Psoas muscle (tissue), 8 donors: ENCODE measurements around the gene SCML2. TPM values are rescaled to one million over a fixed set of nuclear protein-coding genes. Genes with fewer than 3 reads are reported as not detected.

Experiments used
- ATAC-seq, 4 donors: fragments of 200-7000 bp; cut with Tn5 transposase; one replicate each; pipeline ENCODE4 v1.9.1; 2020; ENCODE audit warnings: moderate library complexity in 3 of 4, mild to moderate bottlenecking in 2 of 4
- DNase-seq, 2 donors: peaks; one replicate each; pipeline ENCODE4 v3.0.0-alpha.2; 2020
- H3K27ac ChIP-seq: fragments of 200-600 bp; one replicate; pipeline ENCODE4 v1.8.0; 2022
- H3K27me3 ChIP-seq, 3 donors: fragments of 200-600 bp in 1 of 3; one replicate each; pipeline versions ENCODE4 v1.6.1 to v1.8.0; 2013 to 2022; ENCODE audit warnings: low read length in 2 of 3, mild to moderate bottlenecking in 2 of 3, moderate library complexity in 1 of 3; ENCODE audit not compliant: insufficient read depth in 3 of 3
- H3K36me3 ChIP-seq, 2 donors: fragments of 200-600 bp in 1 of 2; one replicate each; pipeline versions ENCODE4 v1.6.1 to v1.8.0; 2013 to 2022; ENCODE audit warnings: low read depth in 1 of 2, mild to moderate bottlenecking in 1 of 2, moderate library complexity in 1 of 2; ENCODE audit not compliant: insufficient read depth in 1 of 2
- H3K4me1 ChIP-seq: fragments of 200-600 bp; one replicate; pipeline ENCODE4 v1.8.0; 2022
- H3K4me3 ChIP-seq: fragments of 200-600 bp; one replicate; pipeline ENCODE4 v1.8.0; 2022; ENCODE audit warnings: mild to moderate bottlenecking
- H3K9me3 ChIP-seq: fragments of 200-600 bp; one replicate; pipeline ENCODE4 v1.8.0; 2022
- WGBS, 3 donors: extraction: QIAGEN DNeasy Blood & Tissue Kit; methylation state at CpG; one replicate each; pipeline versions ENCODE4 v1.1.6 to v1.1.7; 2013; 5-methylcytosine and 5-hydroxymethylcytosine counted together
- intact Hi-C, 2 donors: fragments of 100-400 bp; cut with DNase I; formaldehyde crosslinking; loops; one replicate each; pipeline versions ENCODE4 v1.11.0 to v1.14.2; 2022
- polyA plus RNA-seq, 3 donors: library from polyadenylated mRNA; stranded (reverse); fragments of 200-250 nt; gene quantifications; one replicate each; pipeline ENCODE4 v1.2.3, GENCODE V29; 2013
- total RNA-seq, 4 donors: library from RNA; stranded (reverse); fragmentation: NEBNext Ultra II Directional in 2 of 4; extraction: Animal tissue kit (Norgen Biotek cat#: 25700) in 2 of 4; gene quantifications; one replicate each; pipeline versions ENCODE4 v1.2.1 to v1.2.4, GENCODE V29; 2021 to 2023
- TF ChIP-seq, protein P1 (sequence below): fragments of 200-600 bp; IDR thresholded peaks from one replicate; pipeline ENCODE4 v1.8.0; 2022; ENCODE audit warnings: antibody characterized with exemption
- donor health status: healthy with polysubstance abuse.
- donor health status: DM: no; HTN: no; CAD: no; lungs with moderate emphysema.
- donor health status: Bipolar disorder and iron deficiency.
- donor health status: healthy.
- donor health status: DM: yes; HTN: yes; CAD: no.
- donor health status: DM: no; HTN: no; CAD: no.
- donor health status: DM: no; HTN: no; CAD: no.
- donor health status: DM: yes; HTN: yes; CAD: no.

The SCML2 gene
- total and polyA plus RNA-seq, 7 donors = 1.1 to 3.0 (median 1.6) TPM

DNA sequence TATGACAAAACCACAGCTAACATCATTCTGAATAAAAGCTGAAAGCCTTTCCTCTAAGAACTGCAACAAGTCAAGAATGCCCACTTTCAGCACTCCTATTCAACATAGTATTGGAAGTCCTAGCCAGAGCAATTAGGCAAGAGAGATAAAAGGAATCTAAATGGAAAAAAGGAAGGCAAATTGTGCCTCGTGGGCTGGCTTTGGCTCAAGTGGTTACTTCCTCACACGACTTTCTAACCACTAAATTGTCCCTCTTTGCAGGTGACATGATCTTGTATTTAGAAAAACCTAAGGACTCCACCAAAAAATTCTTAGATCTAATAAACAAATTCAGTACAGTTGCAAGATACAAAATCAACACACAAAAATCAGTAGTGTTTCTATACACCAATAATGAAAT is 57.2 kb downstream of the SCML2 start:
- ATAC-seq = no peak
- intact Hi-C loops = no loop called here

DNA sequence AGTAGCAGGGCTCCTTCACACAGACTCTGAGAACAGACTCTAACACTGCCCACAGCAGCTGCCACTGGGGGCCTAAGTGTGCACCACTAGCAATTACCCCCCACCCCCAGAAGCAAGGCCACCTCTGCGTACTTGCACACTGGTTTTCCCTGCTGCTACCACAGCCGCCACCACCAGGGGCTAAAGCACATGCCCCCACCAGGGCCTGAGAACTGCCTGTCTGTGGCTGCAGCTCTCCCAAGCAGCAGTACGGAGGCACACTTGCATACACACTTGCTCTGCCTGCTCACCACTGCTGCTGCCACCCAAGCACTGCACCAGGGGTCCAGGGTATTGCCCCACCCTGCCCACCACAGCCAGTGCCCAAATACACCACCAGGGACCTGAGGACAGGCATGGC is 59.6 kb downstream of the SCML2 start:
- TF ChIP-seq, protein P1, sequence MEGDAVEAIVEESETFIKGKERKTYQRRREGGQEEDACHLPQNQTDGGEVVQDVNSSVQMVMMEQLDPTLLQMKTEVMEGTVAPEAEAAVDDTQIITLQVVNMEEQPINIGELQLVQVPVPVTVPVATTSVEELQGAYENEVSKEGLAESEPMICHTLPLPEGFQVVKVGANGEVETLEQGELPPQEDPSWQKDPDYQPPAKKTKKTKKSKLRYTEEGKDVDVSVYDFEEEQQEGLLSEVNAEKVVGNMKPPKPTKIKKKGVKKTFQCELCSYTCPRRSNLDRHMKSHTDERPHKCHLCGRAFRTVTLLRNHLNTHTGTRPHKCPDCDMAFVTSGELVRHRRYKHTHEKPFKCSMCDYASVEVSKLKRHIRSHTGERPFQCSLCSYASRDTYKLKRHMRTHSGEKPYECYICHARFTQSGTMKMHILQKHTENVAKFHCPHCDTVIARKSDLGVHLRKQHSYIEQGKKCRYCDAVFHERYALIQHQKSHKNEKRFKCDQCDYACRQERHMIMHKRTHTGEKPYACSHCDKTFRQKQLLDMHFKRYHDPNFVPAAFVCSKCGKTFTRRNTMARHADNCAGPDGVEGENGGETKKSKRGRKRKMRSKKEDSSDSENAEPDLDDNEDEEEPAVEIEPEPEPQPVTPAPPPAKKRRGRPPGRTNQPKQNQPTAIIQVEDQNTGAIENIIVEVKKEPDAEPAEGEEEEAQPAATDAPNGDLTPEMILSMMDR = no peak

More for the DNA sequence above, 57.2 kb downstream of the SCML2 start:
- H3K36me3 ChIP-seq = no peaks in the 10 kb centered on the region
- peaks cover 0 to under 1% (median 0%) of the 10 kb centered on the region in 3 donors for H3K27me3 ChIP-seq
- WGBS, 3 donors = 49 to 92% (median 88%) methylated on average over 2 of the region's 2 CpGs
- DNase-seq = no peak
- H3K4me3 ChIP-seq = no peak overlapping the region
- H3K27ac ChIP-seq = no peak overlapping the region
- no peaks in the 10 kb centered on the region for H3K4me1 ChIP-seq
- peaks cover 15% of the 10 kb centered on the region for H3K9me3 ChIP-seq
- TF ChIP-seq, protein P1 = no peak

DNA sequence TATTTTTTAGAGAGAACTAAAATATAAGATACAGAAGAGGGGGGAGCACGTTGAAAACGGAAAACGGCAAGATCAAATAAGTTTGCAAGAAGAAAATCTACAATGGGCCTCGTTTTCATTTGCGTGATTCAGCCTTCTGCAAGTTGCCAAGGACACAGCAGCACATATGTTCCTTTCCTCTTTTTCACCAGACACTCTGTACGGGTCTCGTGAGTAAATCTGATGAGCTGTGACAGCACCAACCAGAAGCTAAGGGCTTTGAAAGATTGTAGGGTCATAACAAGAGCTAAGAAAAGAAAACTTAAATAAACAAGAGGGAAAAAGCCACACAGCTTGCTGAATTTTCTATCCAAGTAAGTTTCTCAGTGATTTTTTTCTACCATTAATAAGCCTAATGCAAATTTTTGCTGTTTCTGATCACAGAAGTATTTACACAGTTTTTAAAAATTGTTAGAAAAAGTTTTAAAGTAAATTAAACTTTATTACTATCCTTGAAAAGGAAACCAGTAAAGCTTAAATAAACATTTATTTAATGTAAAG is 63.4 kb downstream of the SCML2 start:
- Histone ChIP-seq H3K27ac (no peak overlapping the region), H3K4me3 (no peak overlapping the region), H3K4me1 (no peaks in the 10 kb centered on the region), H3K27me3 (peaks cover 0 to 16% (median 0%) of the 10 kb centered on the region in 3 donors), H3K36me3 (no peaks in the 10 kb centered on the region), H3K9me3 (no peaks in the 10 kb centered on the region)
- no peak for ATAC-seq
- TF ChIP-seq, protein P1 = no peak
- 48 to 57% (median 54%) methylated on average over 7 of the region's 7 CpGs for WGBS, 3 donors
- DNase-seq = no peak
- intact Hi-C loops = no loop called here

More for the DNA sequence above, 59.6 kb downstream of the SCML2 start:
- DNase-seq (no peak), ATAC-seq (no peak)
- peaks cover 15% of the 10 kb centered on the region for H3K9me3 ChIP-seq
- no peak overlapping the region for H3K27ac ChIP-seq
- H3K36me3 ChIP-seq = no peaks in the 10 kb centered on the region
- peaks cover 0 to 5% (median 0%) of the 10 kb centered on the region in 3 donors for H3K27me3 ChIP-seq
- no peaks in the 10 kb centered on the region for H3K4me1 ChIP-seq
- no peak overlapping the region for H3K4me3 ChIP-seq
- intact Hi-C loops = no loop called here
- WGBS, 3 donors = 80 to 100% (median 95%) methylated on average over 3 of the region's 3 CpGs

DNA sequence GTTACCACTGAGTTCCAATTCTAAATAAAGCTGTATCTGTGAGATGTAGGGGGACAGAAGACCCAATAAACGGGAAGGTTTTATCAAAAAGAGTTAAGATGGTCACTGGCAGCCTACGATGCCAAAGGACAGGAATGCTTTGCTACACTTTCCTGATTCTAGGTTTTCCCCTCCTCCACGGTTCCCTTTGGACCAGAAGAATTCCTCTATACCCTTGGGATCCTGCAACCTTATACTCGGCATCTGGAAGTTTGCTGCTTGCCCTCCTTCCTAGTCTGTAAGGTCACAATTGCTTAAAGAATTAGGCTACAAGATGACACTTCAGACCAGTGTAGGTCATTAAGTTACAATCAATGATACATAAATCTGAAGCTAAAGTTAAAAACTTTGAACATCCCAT is 64.3 kb downstream of the SCML2 start:
- no peaks in the 10 kb centered on the region for H3K9me3 ChIP-seq
- DNase-seq (no peak), ATAC-seq (no peak)
- no peak overlapping the region for H3K4me3 ChIP-seq
- intact Hi-C loops = no loop called here
- H3K27ac ChIP-seq = no peak overlapping the region
- 15 to 30% (median 20%) methylated on average over 4 of the region's 4 CpGs for whole genome bisulfite sequencing, 3 donors
- H3K4me1 ChIP-seq = no peaks in the 10 kb centered on the region
- no peaks in the 10 kb centered on the region for H3K36me3 ChIP-seq
- TF ChIP-seq, protein P1 = no peak
- H3K27me3 ChIP-seq = peaks cover 0 to 16% (median 0%) of the 10 kb centered on the region in 3 donors

DNA sequence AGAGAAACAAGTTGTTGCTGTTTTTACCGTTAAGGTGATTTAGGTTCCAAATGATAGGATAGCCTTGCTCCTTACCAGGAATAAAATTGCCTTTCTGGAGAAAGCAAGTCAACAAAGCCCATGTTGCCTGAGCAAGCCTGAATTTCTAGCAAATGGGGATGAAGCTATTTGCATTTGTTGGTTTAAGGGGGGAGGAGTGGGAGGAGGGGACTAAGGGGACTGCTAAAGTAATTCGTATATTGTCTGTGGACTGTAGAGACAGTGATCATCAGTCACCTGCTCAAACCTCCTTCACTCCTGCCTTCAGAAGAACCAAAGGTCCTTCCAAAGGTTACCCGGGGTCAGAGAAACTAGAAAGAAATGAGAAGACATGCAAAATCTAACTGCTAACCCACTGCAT is 65.8 kb downstream of the SCML2 start:
- H3K9me3 ChIP-seq = no peaks in the 10 kb centered on the region
- ATAC-seq (no peak), DNase-seq (no peak)
- 42 to 72% (median 56%) methylated on average over 3 of the region's 3 CpGs for WGBS, 3 donors
- TF ChIP-seq, protein P1 = no peak
- intact Hi-C loops = no loop called here
- H3K36me3 ChIP-seq = no peaks in the 10 kb centered on the region
- H3K27ac ChIP-seq = no peak overlapping the region
- no peak overlapping the region for H3K4me3 ChIP-seq
- peaks cover 0 to 16% (median 0%) of the 10 kb centered on the region in 3 donors for H3K27me3 ChIP-seq
- no peaks in the 10 kb centered on the region for H3K4me1 ChIP-seq
